ENCODE data around the gene SLC39A11. TPM values are rescaled to one million over a fixed set of nuclear protein-coding genes. Genes with fewer than 3 reads are reported as not detected.

The SLC39A11 gene
- total and polyA plus RNA-seq, 8 donors, result 5.2 to 62.0 (median 12.9) TPM

DNA sequence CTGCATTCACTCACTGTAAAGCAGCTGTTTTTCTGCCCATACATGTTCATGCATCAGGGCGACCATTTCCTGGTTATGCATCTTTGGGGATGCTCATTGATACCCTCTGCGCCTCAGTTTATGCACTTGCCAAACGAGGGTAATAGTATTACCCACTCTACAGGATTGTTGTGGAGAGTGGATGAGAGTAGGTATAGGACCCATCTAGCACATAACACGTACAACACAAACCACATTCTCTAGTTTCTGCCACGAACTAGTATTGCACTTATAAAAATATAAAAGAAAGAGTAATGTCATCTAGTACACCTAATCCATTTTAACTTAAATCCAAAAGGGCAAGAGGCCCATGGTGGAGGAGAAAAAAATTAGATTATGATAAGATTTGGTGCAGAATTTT, 231.7 kb downstream of the SLC39A11 start:
- Histone ChIP-seq H3K4me3 (no peak overlapping the region), H3K36me3 (peaks cover 0 to 8% (median 3%) of the 10 kb centered on the region in 4 donors), H3K27me3 (no peaks in the 10 kb centered on the region), H3K27ac (no peak overlapping the region), H3K4me1 (no peaks in the 10 kb centered on the region), H3K9me3 (peaks cover 0 to 4% (median 0%) of the 10 kb centered on the region in 4 donors)
- WGBS, 5 donors, result 80 to 94% (median 90%) methylated on average over 5 of the region's 5 CpGs
- DNase-seq, result no peak
- intact Hi-C loops (cut with DNase I; ENCODE audit: low total_unique reads), result no loop called here
- no peak for TF ChIP-seq POLR2A (IDR thresholded peaks at IDR 0.05)
- no peak for TF ChIP-seq POLR2AphosphoS5 (IDR thresholded peaks at IDR 0.05)

- DNase-seq, result no peak
- intact Hi-C loops (cut with DNase I; ENCODE audit: low total_unique reads), result no loop called here
- Histone ChIP-seq H3K27me3 (no peaks in the 10 kb centered on the region), H3K36me3 (peaks cover 0 to 8% (median 3%) of the 10 kb centered on the region in 4 donors), H3K4me3 (no peak overlapping the region), H3K27ac (no peak overlapping the region), H3K9me3 (peaks cover 0 to 4% (median 0%) of the 10 kb centered on the region in 4 donors), H3K4me1 (no peaks in the 10 kb centered on the region)
- TF ChIP-seq EP300 (IDR thresholded peaks at IDR 0.05), result no peak
- no peak for TF ChIP-seq POLR2AphosphoS5 (IDR thresholded peaks at IDR 0.05)
- no peak for TF ChIP-seq POLR2A (IDR thresholded peaks at IDR 0.05)
- no peak for TF ChIP-seq CTCF (IDR thresholded peaks at IDR 0.05)
These were observed 233.5 kb downstream of the SLC39A11 start for GRCh38 chr17:72858826-72859495.

DNA sequence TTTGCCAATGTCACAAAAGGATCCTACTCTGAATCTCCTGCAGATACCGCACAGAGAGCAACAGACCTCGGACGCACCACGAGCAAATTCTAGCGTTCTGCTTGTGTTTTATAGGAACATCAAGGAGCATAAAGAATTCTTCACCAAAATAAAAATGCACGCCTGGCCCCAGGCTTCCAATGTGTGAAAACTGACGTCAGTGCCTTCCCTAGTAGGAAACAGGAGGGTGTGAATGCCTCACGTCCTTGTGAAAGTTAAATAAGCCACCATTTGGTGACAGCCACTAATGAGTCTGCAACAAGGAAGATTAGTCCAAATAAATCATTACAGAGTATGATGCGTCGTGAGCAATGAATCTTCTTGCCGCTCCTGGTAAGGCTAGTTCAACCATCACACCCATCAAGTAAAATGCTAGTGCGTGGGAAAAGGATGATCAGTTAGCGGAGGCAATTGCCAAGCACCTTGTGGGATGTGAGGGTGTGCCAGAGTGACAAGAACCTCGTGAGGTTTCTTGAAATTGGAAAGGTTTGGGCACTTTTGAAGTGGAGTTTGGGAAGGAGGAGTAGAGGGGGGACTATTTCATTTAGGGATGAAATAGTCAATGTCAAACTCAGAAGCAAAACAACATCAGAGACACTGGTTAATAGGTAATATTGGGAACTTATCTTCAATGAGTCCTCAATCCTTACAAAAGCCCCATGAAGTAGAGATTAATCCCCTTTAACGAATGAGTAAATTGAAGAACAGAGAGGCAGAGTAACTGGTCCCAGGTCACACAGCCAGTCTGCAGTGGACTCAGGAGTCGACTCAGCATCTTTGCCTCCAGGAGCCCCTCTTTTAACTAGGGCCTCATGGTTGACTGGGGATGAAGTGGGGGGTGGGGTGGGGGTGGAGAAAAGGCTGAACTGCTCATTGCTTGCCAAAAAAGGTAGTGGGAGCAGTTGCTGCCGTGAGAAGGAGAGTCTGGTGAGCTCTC, 238.8 kb downstream of the SLC39A11 start:
- TF ChIP-seq POLR2AphosphoS5 (IDR thresholded peaks at IDR 0.05), result no peak
- TF ChIP-seq CTCF (IDR thresholded peaks at IDR 0.05), result no peak
- TF ChIP-seq POLR2A (IDR thresholded peaks at IDR 0.05), result no peak
- no peak for TF ChIP-seq EP300 (IDR thresholded peaks at IDR 0.05)
- intact Hi-C loops (cut with DNase I; ENCODE audit: low total_unique reads), result no loop called here
- Histone ChIP-seq H3K9me3 (no peaks in the 10 kb centered on the region), H3K36me3 (peaks cover 0 to 11% (median 5%) of the 10 kb centered on the region in 4 donors), H3K27me3 (no peaks in the 10 kb centered on the region), H3K27ac (no peak overlapping the region), H3K4me1 (no peaks in the 10 kb centered on the region), H3K4me3 (no peak overlapping the region)
- no peak for DNase-seq
- WGBS, 5 donors, result 73 to 83% (median 79%) methylated on average over 17 of the region's 17 CpGs

GRCh38 chr17:72852277-72852938, 240.1 kb downstream of the SLC39A11 start:
- H3K36me3 ChIP-seq, result peaks cover 0 to 16% (median 10%) of the 10 kb centered on the region in 4 donors
- H3K27ac ChIP-seq, result no peak overlapping the region
- no peak overlapping the region for H3K4me3 ChIP-seq
- no peaks in the 10 kb centered on the region for H3K27me3 ChIP-seq
- H3K4me1 ChIP-seq, result no peaks in the 10 kb centered on the region
- 83 to 100% (median 85%) methylated on average over 4 to 5 of the region's 5 CpGs for WGBS, 5 donors
- no peaks in the 10 kb centered on the region for H3K9me3 ChIP-seq
- no peak for DNase-seq
- intact Hi-C loops (cut with DNase I; ENCODE audit: low total_unique reads), result no loop called here
- no peak for TF ChIP-seq POLR2A (IDR thresholded peaks at IDR 0.05)
